GM12891 (cell line): ENCODE results near the gene LRRC63.

Experiments used
- POLR2A ChIP-seq: IDR thresholded peaks from 2 replicates; pipeline ENCODE4 v1.6.1; 2011; ENCODE audit warnings: low read depth, low read length, control low read depth
- POLR2AphosphoS5 ChIP-seq: IDR thresholded peaks from 2 replicates; pipeline ENCODE4 v1.6.1; 2011; ENCODE audit warnings: low read depth, low read length, control low read depth
- POU2F2 ChIP-seq: IDR thresholded peaks from 2 replicates; pipeline ENCODE4 v1.6.1; 2011; ENCODE audit warnings: low read depth, mild to moderate bottlenecking, control low read depth, low read length, moderate library complexity
- TAF1 ChIP-seq: IDR thresholded peaks from 2 replicates; pipeline ENCODE4 v1.6.1; 2011; ENCODE audit warnings: low read depth, low read length, control low read depth

DNA sequence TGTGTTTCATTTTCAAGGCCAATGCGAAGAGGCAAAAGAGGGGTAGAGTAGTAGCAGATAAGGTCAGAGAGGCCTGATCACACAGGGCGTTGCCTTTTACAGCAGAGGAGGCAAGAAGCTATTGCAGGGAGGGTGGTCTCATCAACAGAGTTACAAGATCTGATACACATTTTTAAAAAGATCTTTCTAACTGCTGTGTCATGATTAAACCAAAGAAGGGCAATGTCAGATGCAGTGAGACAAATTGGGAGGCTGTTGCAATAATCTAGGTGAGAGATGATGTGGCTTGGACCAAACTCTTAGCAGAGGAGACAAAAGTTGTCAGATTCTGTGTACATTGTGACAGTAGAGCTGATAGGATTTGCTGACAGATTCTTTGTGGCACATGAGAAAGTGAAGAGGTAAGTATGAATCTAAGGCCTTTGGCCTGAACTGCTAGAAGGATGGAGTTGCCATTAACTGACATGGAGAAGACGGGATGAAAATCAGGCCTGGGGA, 13.0 kb upstream of the LRRC63 start:
- TF ChIP-seq POLR2A: no peak
- no peak for TF ChIP-seq TAF1
- TF ChIP-seq POLR2AphosphoS5: no peak
- TF ChIP-seq POU2F2: no peak
